Activated naive CD4-positive, alpha-beta T cell treated with anti-CD3 and anti-CD28 coated beads for 36 hours (primary cell): ENCODE results near the gene SRRT. TPM values are rescaled to one million over a fixed set of nuclear protein-coding genes. Genes with fewer than 3 reads are reported as not detected.

ENCODE experiments used
- CTCF ChIA-PET: fragments of 350-600 bp; sonication (Branson Sonifier 250); formaldehyde crosslinking; loops from one replicate; lab custom pipeline; 2021; ENCODE audit warnings: antibody characterized with exemption; lab: Charles Lee
- DNase-seq: peaks from one replicate; pipeline ENCODE4 v3.0.0-alpha.2; 2020
- H3K27ac Mint-ChIP-seq: one replicate; pipeline ENCODE4 v1.8.0; 2021; ENCODE audit warnings: mild to moderate bottlenecking, mixed read lengths
- H3K27me3 Mint-ChIP-seq: one replicate; pipeline ENCODE4 v1.8.0; 2021; ENCODE audit warnings: low read depth, mixed read lengths
- H3K36me3 Mint-ChIP-seq: one replicate; pipeline ENCODE4 v1.8.0; 2021; ENCODE audit warnings: low read depth, mixed read lengths
- H3K4me1 Mint-ChIP-seq: one replicate; pipeline ENCODE4 v1.8.0; 2021; ENCODE audit warnings: low read depth, mixed read lengths
- H3K4me3 Mint-ChIP-seq: one replicate; pipeline ENCODE4 v1.8.0; 2021; ENCODE audit warnings: mild to moderate bottlenecking, moderate library complexity, mixed read lengths
- H3K9me3 Mint-ChIP-seq: one replicate; pipeline ENCODE4 v1.8.0; 2021; ENCODE audit warnings: mixed read lengths
- intact Hi-C: fragments of 100-400 bp; cut with micrococcal nuclease; formaldehyde crosslinking; loops from one replicate; pipeline ENCODE4 v1.15.1; 2023
- total RNA-seq, 2 experiments: library from RNA; stranded (reverse); gene quantifications; one replicate each; pipeline ENCODE4 v1.2.3, GENCODE V29; 2021

The SRRT gene
- total RNA-seq, 2 experiments from 2014 or later, result 166 to 169 TPM

DNA sequence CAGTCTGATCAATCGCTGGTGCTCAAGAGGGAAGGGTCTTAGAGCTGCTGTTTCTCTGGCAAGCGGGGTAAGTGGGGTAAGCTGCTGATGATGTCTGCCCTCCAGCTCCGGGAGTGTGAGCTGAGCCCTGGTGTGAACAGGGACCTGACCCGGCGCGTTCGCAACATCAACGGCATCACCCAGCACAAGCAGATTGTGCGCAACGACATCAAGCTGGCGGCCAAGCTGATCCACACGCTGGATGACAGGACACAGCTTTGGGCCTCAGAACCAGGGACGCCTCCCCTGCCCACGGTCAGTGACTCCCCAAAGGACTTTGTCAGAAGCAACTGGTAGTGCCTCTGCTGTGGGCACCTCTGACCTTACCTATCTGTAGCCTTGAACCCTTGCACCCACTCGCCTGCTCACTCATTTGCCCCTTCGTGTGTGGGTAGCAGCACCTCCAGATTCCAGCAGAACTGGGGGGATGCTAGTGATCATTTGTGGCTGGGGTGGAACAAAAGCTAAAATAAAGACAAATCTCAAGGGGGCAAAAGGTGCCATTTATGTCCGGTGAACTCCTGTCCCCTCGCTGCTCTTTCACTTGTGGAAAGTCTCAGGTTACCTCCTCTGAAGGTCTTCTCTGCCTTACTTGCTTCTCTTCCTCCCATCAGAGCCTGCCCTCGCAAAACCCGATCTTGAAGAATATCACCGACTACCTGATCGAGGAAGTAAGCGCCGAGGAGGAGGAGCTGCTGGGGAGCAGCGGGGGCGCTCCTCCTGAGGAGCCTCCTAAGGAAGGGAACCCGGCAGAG lies 11.4 kb downstream of the SRRT start:
- peaks cover 63% of the 10 kb centered on the region for H3K36me3 Mint-ChIP-seq
- intact Hi-C loops, result loop anchor here (5.0 kb wide), 2 partner anchors 251 to 274 kb away; partner anchors contain the start of gene MOSPD3
- peaks cover 47% of the 10 kb centered on the region for H3K4me1 Mint-ChIP-seq
- peaks cover under 1% of the 10 kb centered on the region for H3K27me3 Mint-ChIP-seq
- no peaks in the 10 kb centered on the region for H3K9me3 Mint-ChIP-seq
- DNase-seq, result no peak
- peak overlapping the region; percentile 28 for H3K4me3 Mint-ChIP-seq
- CTCF ChIA-PET, result interaction anchor here (1.0 to 2.7 kb wide), 3 partner anchors 9 to 180 kb away, joined by 3 to 11 read pairs (median 9); partner anchors contain the start of genes POP7 and SRRT
- H3K27ac Mint-ChIP-seq, result peak overlapping the region; percentile 33

DNA sequence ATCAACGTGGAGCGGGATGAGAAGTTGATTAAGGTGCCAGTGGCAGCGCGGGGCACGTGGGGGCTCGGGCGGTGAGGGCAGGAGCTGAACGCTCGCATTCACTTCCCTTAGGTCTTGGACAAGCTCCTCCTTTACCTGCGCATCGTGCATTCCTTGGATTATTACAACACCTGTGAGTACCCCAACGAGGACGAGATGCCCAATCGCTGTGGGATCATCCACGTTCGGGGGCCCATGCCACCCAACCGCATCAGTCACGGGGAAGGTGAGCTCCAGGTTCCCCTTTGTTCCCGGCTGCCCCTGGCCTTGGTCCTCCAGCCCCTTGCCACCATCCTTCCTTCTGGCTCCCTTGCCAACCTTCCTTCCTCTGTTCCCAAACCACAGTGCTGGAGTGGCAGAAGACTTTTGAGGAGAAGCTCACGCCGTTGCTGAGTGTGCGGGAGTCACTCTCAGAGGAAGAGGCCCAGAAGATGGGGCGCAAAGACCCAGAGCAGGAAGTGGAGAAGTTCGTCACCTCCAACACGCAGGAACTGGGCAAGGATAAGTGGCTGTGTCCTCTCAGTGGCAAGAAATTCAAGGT lies 12.1 kb downstream of the SRRT start:
- peaks cover 6% of the 10 kb centered on the region for H3K27me3 Mint-ChIP-seq
- CTCF ChIA-PET, result interaction anchor here (0.8 to 2.7 kb wide), 5 partner anchors 9 to 181 kb away, joined by 3 to 11 read pairs (median 3); partner anchors contain the start of genes POP7 and SRRT
- intact Hi-C loops, result loop anchor here (5.0 kb wide), 2 partner anchors 250 to 275 kb away; partner anchors contain the start of gene MOSPD3
- no peaks in the 10 kb centered on the region for H3K9me3 Mint-ChIP-seq
- peak overlapping the region; percentile 85 for H3K4me3 Mint-ChIP-seq
- peak overlapping the region; percentile 87 for H3K27ac Mint-ChIP-seq
- H3K4me1 Mint-ChIP-seq, result peaks cover 50% of the 10 kb centered on the region
- peaks cover 58% of the 10 kb centered on the region for H3K36me3 Mint-ChIP-seq
- peak; percentile 38 for DNase-seq

DNA sequence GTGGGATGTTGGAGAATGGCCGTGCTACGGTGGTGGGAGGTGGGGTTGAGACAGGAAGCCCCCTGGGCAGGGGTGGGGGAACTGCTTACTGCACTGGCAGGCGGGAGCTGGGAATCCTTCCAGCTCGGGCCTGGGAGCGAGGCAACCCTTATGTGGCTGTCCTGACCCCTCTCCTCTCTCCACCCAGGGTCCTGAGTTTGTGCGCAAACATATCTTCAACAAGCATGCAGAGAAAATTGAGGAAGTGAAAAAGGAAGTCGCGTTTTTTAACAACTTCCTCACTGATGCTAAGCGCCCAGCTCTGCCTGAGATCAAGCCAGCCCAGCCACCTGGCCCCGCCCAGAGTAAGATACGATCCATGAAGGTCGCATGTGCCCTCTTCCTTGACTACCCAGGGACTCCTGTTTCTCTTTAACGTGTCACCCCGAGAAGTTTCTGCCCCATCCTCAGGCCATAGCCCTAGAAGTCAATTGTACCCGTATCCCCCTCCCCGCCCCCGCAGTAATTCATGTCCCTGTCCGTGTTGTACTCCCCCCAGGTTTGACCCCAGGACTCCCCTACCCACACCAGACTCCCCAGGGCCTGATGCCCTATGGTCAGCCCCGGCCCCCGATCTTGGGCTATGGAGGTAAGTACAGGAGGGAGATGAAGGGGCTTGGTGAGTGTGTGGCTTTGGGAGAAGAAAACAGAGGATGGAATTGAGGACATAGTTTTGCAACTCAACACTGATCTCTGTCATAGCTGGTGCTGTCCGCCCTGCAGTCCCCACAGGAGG lies 12.8 kb downstream of the SRRT start:
- H3K4me3 Mint-ChIP-seq, result peak overlapping the region; percentile 85
- peak; percentile 68 for DNase-seq
- peaks cover 52% of the 10 kb centered on the region for H3K36me3 Mint-ChIP-seq
- H3K9me3 Mint-ChIP-seq, result no peaks in the 10 kb centered on the region
- H3K4me1 Mint-ChIP-seq, result peaks cover 50% of the 10 kb centered on the region
- CTCF ChIA-PET, result interaction anchor here (0.8 to 2.7 kb wide), 7 partner anchors 10 to 182 kb away, joined by 3 to 11 read pairs (median 3); partner anchors contain the start of genes POP7, SLC12A9 and SRRT
- peaks cover 11% of the 10 kb centered on the region for H3K27me3 Mint-ChIP-seq
- intact Hi-C loops, result loop anchor here (5.0 kb wide), 2 partner anchors 250 to 275 kb away; partner anchors contain the start of gene MOSPD3
- peak overlapping the region; percentile 87 for H3K27ac Mint-ChIP-seq

DNA sequence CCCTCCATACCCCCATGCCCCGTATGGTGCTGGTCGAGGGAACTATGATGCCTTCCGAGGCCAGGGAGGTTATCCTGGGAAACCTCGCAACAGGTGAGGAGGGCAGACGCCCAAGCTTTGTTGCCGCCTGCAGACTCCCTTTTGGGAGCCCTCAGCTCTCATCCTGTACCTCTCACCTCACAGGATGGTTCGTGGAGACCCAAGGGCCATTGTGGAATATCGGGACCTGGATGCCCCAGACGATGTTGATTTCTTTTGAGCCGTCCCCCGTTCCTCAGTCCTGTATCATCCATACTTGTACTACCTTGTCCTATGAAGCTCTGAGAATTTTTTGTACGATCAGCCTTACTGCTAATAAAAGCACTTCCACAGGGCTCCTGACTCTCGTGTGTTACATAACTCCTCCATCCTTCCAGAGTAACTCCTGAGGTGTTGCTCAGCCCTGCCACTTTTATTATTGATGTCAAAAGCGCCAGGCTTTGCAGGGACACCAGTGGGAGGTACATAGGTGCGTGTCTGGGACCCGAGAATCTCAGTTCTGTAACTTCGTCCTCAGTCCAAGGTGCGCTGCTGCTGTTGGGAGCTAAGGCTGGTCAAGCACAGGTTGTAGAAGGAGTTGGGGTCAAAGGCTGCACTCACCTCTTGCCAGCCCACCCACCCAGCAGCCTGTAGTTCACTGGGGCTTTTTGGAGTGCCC lies 13.5 kb downstream of the SRRT start:
- Mint-ChIP-seq H3K9me3 (no peaks in the 10 kb centered on the region), H3K4me1 (peaks cover 46% of the 10 kb centered on the region), H3K36me3 (peaks cover 48% of the 10 kb centered on the region), H3K27me3 (peaks cover 14% of the 10 kb centered on the region), H3K4me3 (peak overlapping the region; percentile 85), H3K27ac (peak overlapping the region; percentile 87)
- CTCF ChIA-PET, result interaction anchor here (1.0 to 2.7 kb wide), 5 partner anchors 13 to 182 kb away, joined by 3 to 11 read pairs (median 5); partner anchors contain the start of genes POP7, SLC12A9 and SRRT
- intact Hi-C loops, result loop anchor here (5.0 kb wide), 2 partner anchors 249 to 276 kb away; partner anchors contain the start of gene MOSPD3
- no peak for DNase-seq

DNA sequence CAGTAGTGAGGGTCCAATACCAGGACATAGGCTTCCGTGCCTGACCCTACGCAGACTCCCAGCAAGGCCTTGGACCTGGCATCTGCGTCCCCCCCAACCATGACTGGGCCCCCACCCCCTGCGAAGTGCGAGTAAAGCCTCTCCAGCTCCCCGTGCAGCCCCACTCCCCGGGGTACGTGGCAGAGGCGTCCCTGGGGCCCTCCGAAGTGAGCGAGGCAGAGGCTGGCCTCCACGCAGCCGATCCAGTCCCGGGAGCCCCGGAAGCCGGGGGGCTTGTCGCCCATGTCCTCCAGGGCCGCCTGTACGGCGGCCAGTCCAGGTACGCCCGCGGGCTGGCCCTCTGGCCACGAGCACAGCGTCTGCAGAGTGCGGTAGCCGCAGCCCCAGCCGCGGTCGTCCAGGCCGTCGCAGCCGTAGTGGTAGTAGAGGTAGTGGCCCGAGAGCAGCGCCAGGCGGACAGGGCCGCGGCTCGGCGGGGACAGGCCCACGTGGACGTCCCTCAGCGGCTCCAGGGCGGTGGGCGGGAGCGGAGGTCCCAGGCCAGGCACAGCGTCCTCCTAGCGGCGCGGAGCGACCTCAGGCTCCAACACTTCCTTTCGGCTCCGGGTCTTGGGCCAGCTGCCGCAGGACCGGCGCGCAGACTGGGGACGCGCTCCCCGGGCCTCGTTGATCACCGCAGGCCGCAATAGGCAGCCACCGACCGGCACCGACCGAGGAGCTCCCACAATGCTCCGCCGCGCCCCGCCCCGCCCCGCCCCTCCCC lies 14.3 kb downstream of the SRRT start, which contains the start of gene UFSP1:
TSS of gene UFSP1 (minus strand) at position 728 of the 763 bp plus-strand sequence. CDS start at position 284, 444 bp downstream.
- peaks cover 42% of the 10 kb centered on the region for H3K36me3 Mint-ChIP-seq
- H3K27me3 Mint-ChIP-seq, result peaks cover 17% of the 10 kb centered on the region
- CTCF ChIA-PET, result interaction anchor here (0.6 to 2.3 kb wide), 16 partner anchors 11 to 393 kb away, joined by 3 to 9 read pairs (median 3); partner anchors contain the start of genes POP7, SLC12A9, SRRT and TRIM56
- H3K27ac Mint-ChIP-seq, result peak within 1 kb of the TSS; percentile 87
- DNase-seq, result no peak
- no peaks in the 10 kb centered on the region for H3K9me3 Mint-ChIP-seq
- peak within 1 kb of the TSS; percentile 85 for H3K4me3 Mint-ChIP-seq
- intact Hi-C loops, result loop anchor here (1.0 to 5.0 kb wide), 3 partner anchors 14 to 277 kb away; partner anchors contain the start of genes MOSPD3 and SRRT
- peaks cover 45% of the 10 kb centered on the region for H3K4me1 Mint-ChIP-seq

DNA sequence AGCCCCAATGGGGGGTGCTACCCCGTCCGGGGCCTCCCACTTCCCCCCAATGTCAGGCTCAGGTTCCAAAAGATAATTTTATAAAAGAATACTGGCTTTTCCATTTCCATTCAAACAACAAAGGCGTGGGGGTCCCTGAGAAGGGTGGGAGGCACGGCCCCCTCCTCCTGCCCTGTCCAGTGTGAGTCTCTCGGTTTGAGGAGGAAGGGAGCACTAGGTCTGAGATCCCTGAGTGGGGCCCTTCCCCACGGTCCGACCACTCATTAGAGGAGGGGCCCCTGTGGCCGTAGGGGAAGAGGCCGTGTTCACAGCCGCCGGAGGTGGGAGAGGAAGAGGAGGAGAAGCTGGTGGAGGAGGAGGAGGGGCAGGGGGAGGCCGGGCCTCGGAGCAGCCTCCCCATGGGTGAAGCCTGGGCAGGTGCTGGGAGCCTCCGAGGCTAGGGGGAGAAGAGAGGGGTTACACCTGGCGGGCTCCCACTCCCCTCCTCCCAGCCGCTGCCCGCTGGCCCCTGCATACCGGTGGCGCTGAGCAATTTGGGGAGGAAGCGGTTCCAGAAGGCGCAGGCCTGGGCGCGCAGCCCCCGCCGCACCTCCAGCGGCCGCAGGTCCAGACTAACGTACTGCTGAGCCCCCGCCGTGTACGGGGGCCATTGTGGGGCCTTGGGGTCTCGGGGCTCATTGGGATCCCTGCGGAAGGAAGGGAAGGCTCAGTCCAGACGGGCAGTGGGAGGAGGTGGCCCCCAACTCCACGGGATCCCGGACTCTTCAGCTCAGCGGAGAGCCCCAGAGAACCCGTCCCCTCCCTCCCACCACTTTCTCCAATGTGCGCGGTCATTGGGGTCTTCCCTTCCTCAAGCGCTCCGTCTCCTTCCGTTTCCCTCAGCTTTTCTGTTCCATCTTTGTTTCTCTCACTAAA lies 16.0 kb downstream of the SRRT start:
- H3K27me3 Mint-ChIP-seq, result peaks cover 19% of the 10 kb centered on the region
- CTCF ChIA-PET, result interaction anchor here (0.7 to 1.4 kb wide), 4 partner anchors 14 to 313 kb away, joined by 3 to 4 read pairs (median 4); partner anchors contain the start of gene TRIM56
- H3K4me3 Mint-ChIP-seq, result peak overlapping the region; percentile 85
- no peaks in the 10 kb centered on the region for H3K9me3 Mint-ChIP-seq
- H3K36me3 Mint-ChIP-seq, result peaks cover 27% of the 10 kb centered on the region
- DNase-seq, result no peak
- peaks cover 37% of the 10 kb centered on the region for H3K4me1 Mint-ChIP-seq
- intact Hi-C loops, result loop anchor here (10.0 kb wide), 2 partner anchors 274 to 354 kb away; partner anchors contain the start of genes FIS1 and VGF
- no peak overlapping the region for H3K27ac Mint-ChIP-seq

DNA sequence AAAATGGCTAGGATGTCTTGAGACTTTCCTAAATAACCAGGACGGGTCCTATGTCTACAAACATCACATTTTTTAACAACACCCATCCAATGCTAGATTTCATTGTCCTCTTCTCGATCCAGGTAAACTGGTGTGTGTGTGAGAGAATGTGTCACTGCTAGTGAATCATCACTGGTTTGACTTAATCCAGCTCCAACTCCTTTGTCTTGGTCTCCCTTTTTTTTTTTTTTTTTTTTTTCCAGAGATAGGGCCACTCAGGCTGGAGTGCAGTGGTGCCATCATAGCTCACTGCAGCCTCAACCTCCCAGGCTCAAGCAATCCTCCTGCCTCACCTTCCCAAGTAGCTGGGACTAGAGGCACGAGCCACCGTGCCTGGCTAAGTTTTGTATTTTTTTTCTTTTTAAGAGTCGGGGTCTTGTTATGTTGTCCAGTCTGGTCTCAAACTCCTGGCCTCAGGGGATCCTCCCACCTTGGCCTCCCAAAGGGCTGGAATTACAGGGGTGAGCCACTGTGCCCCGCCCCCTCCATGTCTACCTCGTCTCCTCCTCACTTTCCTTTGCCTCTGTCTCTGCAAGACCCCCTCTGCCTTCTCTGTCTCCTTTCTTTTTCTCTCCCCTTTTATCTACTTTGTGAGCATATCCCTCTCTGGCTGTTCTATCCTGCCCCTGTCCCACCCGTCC lies 16.8 kb downstream of the SRRT start:
- Mint-ChIP-seq H3K36me3 (peaks cover 19% of the 10 kb centered on the region), H3K4me3 (peak overlapping the region; percentile 85), H3K27me3 (peaks cover 24% of the 10 kb centered on the region), H3K4me1 (peaks cover 37% of the 10 kb centered on the region), H3K27ac (no peak overlapping the region), H3K9me3 (no peaks in the 10 kb centered on the region)
- DNase-seq, result no peak
- CTCF ChIA-PET, result no interaction called here
- intact Hi-C loops, result loop anchor here (10.0 kb wide), 2 partner anchors 273 to 353 kb away; partner anchors contain the start of genes FIS1 and VGF

DNA sequence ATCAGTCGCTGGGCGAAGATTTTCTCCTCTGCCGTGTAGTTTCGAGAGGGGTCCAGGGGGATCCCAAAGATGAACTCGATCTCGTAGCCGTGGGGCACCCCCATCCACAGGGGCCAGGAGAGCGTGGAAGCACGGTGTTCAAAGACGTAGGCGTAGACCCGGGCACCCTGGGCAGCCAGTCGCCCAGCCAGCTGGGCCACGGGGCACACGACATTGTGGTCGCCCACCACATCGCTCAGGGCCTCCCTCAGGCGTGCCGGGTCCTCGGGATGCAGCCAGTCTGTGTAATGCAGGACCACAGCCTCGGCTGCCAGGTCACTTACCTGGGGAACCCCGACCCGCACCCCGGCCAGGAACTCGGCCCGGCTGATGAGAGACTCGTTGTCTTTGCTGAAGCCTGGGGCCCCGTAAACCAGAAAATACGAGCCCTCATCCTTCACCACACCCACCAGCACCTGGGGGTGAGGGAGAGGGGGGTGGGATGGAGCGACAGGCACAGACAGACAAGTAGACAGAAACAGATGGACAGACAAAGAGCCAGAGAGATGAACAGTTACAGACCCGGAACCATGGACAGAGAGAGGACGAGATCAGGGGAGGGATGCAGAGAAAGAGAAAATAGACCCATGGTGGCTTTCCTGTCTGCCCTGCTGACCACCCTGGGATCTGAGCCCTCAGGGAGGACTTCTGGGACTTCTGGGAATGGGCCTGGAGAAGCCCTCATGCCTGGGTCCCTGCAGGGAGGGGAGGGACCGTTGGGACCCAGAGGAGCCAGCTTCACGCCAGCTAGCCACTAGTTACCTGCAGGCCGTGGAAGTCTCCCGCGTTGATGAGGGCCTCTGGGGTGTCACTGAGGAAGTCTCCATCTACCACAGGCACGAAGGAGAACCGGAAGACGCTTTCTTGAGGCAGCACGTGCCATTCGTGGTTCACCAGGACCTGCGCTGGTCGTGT lies 17.7 kb downstream of the SRRT start:
- no peak overlapping the region for H3K27ac Mint-ChIP-seq
- peaks cover 28% of the 10 kb centered on the region for H3K27me3 Mint-ChIP-seq
- peaks cover 30% of the 10 kb centered on the region for H3K4me1 Mint-ChIP-seq
- no peak overlapping the region for H3K4me3 Mint-ChIP-seq
- CTCF ChIA-PET, result interaction anchor here (3.7 kb wide), 1 partner anchor 166 kb away, joined by 20 read pairs; no protein-coding TSS in a partner anchor
- H3K36me3 Mint-ChIP-seq, result peaks cover 11% of the 10 kb centered on the region
- DNase-seq, result no peak
- intact Hi-C loops, result loop anchor here (10.0 kb wide), 2 partner anchors 272 to 352 kb away; partner anchors contain the start of genes FIS1 and VGF
- no peaks in the 10 kb centered on the region for H3K9me3 Mint-ChIP-seq
